ENCODE measurements around the gene ZNF423.

Gene ZNF423

DNA sequence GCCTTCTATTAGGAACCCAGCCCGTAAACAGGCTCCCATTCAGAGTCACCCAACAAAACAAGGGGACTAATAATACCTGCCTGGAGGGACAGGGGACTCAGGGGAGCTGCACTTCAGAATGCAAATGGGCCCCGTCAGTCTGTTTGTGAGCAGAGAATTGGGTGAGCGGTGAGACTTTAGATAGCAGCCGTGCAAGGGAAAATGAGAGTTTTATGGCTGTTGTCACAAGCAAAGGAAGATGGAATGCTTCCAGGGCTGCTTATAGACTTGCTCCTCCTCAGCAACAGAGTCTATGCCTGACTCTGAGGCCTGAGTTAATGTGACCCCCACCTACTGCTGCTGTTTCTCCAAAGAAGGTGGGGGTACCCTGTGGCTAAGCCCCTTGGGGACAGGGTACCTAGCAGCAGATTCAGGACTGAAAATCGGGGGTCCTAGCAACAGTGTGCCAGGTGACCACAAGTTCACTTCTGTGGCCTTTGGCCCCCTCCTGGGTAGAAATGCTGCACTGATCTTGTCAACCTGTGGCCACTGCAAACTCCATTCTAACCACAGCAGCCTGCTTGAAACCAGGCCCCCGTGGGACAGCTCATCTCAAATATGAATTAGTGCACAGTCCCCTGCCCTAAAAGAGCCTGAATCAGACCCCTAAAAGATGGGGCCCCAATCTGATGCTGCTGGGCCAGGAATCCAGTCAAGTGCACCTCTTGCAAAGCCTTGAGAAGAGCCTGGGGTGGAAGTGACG lies 355.9 kb downstream of the ZNF423 start:
- Histone ChIP-seq H3K27me3 (ENCODE audit: control insufficient read depth, insufficient read depth, low read length) (no peaks in the 10 kb centered on the region), H3K4me1 (ENCODE audit: control insufficient read depth, insufficient read depth, low read length) (no peaks in the 10 kb centered on the region), H3K9ac (ENCODE audit: low read length) (no peak overlapping the region), H3K36me3 (ENCODE audit: control insufficient read depth, insufficient read depth, low read length) (no peaks in the 10 kb centered on the region), H3K9me3 (ENCODE audit: control insufficient read depth, low read length) (no peaks in the 10 kb centered on the region), H3K4me3 (ENCODE audit: low read length) (no peak overlapping the region)

DNA sequence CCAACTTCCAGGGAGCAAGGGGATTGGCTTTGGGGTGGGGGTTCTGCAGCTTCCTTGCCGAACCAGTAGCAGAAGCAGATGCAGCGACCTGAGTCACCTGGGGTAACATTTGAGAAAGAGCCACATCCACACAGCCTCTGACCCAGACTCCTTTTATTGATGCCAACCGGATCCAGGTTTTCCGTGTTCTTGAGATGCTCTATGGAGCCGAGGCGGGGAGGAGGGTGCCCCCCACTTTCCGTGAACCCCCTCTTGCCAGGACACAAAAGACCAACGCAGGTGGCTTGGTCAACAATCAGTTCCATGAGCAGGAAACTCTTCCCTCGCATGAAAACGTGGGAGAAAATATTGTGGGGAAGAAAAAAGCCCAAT lies 356.5 kb downstream of the ZNF423 start:
- H3K4me1 ChIP-seq (ENCODE audit: control insufficient read depth, insufficient read depth, low read length): no peaks in the 10 kb centered on the region
- H3K4me3 ChIP-seq (ENCODE audit: low read length): no peak overlapping the region
- no peaks in the 10 kb centered on the region for H3K9me3 ChIP-seq (ENCODE audit: control insufficient read depth, low read length)
- H3K9ac ChIP-seq (ENCODE audit: low read length): no peak overlapping the region
- no peaks in the 10 kb centered on the region for H3K36me3 ChIP-seq (ENCODE audit: control insufficient read depth, insufficient read depth, low read length)
- no peaks in the 10 kb centered on the region for H3K27me3 ChIP-seq (ENCODE audit: control insufficient read depth, insufficient read depth, low read length)

GRCh38 chr16:49498666-49499413 lies 357.1 kb downstream of the ZNF423 start:
- Histone ChIP-seq H3K27me3 (ENCODE audit: control insufficient read depth, insufficient read depth, low read length) (no peaks in the 10 kb centered on the region), H3K36me3 (ENCODE audit: control insufficient read depth, insufficient read depth, low read length) (no peaks in the 10 kb centered on the region), H3K9me3 (ENCODE audit: control insufficient read depth, low read length) (no peaks in the 10 kb centered on the region), H3K4me1 (ENCODE audit: control insufficient read depth, insufficient read depth, low read length) (no peaks in the 10 kb centered on the region), H3K4me3 (ENCODE audit: low read length) (no peak overlapping the region), H3K9ac (ENCODE audit: low read length) (no peak overlapping the region)

DNA sequence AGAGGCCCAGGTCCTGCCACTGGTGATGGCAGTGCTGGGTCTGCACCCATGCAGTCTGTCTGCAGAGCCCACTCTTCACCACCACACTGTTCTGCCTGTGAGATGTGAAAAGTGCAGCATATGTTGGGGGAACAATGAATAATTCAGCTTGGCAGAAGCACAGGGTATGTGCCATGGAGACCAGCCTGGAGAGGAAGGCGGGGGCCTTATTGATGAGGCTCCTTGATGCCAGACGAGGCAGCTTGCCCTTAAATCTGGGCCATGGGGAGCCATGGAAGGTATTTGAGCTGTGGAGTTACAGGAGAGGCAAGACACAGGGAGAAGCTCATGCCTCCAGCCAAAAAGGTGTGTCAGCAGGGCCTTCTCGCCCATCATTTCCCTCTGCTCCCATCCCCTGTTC lies 357.6 kb downstream of the ZNF423 start:
- Histone ChIP-seq H3K4me1 (ENCODE audit: control insufficient read depth, insufficient read depth, low read length) (no peaks in the 10 kb centered on the region), H3K4me3 (ENCODE audit: low read length) (no peak overlapping the region), H3K9ac (ENCODE audit: low read length) (no peak overlapping the region), H3K9me3 (ENCODE audit: control insufficient read depth, low read length) (no peaks in the 10 kb centered on the region), H3K36me3 (ENCODE audit: control insufficient read depth, insufficient read depth, low read length) (no peaks in the 10 kb centered on the region), H3K27me3 (ENCODE audit: control insufficient read depth, insufficient read depth, low read length) (no peaks in the 10 kb centered on the region)

GRCh38 chr16:49497466-49497865 lies 358.4 kb downstream of the ZNF423 start:
- H3K4me1 ChIP-seq (ENCODE audit: control insufficient read depth, insufficient read depth, low read length): no peaks in the 10 kb centered on the region
- H3K27me3 ChIP-seq (ENCODE audit: control insufficient read depth, insufficient read depth, low read length): no peaks in the 10 kb centered on the region
- H3K4me3 ChIP-seq (ENCODE audit: low read length): no peak overlapping the region
- no peaks in the 10 kb centered on the region for H3K36me3 ChIP-seq (ENCODE audit: control insufficient read depth, insufficient read depth, low read length)
- H3K9me3 ChIP-seq (ENCODE audit: control insufficient read depth, low read length): no peaks in the 10 kb centered on the region
- H3K9ac ChIP-seq (ENCODE audit: low read length): no peak overlapping the region

- no peaks in the 10 kb centered on the region for H3K36me3 ChIP-seq (ENCODE audit: control insufficient read depth, insufficient read depth, low read length)
- peaks cover 1% of the 10 kb centered on the region for H3K27me3 ChIP-seq (ENCODE audit: control insufficient read depth, insufficient read depth, low read length)
- no peaks in the 10 kb centered on the region for H3K9me3 ChIP-seq (ENCODE audit: control insufficient read depth, low read length)
- H3K4me3 ChIP-seq (ENCODE audit: low read length): no peak overlapping the region
- H3K4me1 ChIP-seq (ENCODE audit: control insufficient read depth, insufficient read depth, low read length): peaks cover 4% of the 10 kb centered on the region
- H3K9ac ChIP-seq (ENCODE audit: low read length): no peak overlapping the region
Measured at GRCh38 chr16:49496656-49497055, 359.3 kb downstream of the ZNF423 start.

DNA sequence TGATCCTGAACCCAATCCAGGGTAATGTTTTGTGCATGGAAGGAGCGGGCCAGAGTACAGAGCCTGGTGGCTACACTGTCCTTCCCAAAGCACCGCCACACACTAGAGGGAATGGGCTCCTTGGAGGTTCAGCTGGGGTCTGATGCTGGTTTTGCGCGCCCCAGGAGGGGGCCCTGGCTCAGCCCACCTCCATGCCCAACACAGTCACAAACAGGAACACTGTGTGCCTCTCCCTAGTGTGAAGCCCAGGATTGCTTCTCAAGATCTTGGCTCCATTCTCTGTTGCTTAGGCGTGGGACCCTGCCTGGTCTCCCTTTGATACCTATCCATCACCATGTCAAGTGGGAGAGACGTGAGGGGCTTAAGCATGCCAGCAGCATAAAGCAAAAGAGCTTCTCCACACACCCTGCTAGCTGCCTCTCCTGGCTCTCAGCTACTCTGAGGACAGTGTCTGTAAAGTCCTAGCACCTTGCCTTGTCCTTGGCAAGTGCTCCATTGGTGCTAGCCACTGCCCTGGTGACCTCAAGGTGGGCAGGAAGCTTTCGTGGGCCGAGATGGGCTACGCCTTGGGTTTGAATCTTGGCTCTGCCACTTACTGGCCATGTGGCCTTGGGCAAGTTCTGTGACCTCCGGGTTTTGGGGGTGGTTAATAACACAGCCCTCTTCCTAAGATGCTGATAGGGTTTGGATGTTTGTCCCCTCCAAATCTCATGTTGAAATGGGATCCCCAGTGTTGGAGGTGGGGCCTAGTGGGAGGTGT lies 360.1 kb downstream of the ZNF423 start:
- Histone ChIP-seq H3K27me3 (ENCODE audit: control insufficient read depth, insufficient read depth, low read length) (peaks cover 2% of the 10 kb centered on the region), H3K9me3 (ENCODE audit: control insufficient read depth, low read length) (no peaks in the 10 kb centered on the region), H3K36me3 (ENCODE audit: control insufficient read depth, insufficient read depth, low read length) (no peaks in the 10 kb centered on the region), H3K4me3 (ENCODE audit: low read length) (no peak overlapping the region), H3K9ac (ENCODE audit: low read length) (no peak overlapping the region), H3K4me1 (ENCODE audit: control insufficient read depth, insufficient read depth, low read length) (peaks cover 4% of the 10 kb centered on the region)

DNA sequence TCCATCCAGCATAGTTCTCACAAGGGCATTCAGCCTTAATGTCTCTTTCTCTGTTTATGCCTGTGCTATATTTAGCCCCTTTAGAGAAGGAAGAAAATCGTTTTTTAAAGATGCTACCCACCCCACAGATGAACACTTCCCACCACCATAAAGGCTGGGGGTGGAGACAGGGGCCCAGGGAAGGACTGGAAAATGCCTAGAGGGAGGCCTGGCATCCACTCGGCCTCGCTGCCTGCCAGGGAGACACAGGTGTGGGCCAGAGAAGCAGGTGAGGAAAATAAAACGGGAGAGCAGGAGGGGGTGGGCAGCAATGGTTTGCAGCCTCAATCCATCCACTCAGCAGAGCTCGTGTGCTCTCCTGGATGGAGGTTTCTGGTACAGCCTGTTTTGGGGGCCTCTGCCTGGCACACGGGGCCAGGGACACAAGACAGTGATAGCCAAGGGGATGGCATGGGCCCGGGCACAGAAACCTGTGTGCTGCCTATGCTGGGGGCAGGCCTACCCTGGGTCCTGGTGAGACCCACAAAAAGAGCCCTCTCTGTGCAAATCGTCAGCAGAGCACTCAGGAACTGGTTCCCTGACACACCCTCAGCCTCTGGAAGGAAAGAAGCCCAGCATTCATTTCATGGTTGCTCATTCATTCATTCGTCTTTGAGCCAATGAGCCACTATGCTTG lies 360.9 kb downstream of the ZNF423 start:
- no peak overlapping the region for H3K9ac ChIP-seq (ENCODE audit: low read length)
- peaks cover 4% of the 10 kb centered on the region for H3K4me1 ChIP-seq (ENCODE audit: control insufficient read depth, insufficient read depth, low read length)
- H3K36me3 ChIP-seq (ENCODE audit: control insufficient read depth, insufficient read depth, low read length): no peaks in the 10 kb centered on the region

DNA sequence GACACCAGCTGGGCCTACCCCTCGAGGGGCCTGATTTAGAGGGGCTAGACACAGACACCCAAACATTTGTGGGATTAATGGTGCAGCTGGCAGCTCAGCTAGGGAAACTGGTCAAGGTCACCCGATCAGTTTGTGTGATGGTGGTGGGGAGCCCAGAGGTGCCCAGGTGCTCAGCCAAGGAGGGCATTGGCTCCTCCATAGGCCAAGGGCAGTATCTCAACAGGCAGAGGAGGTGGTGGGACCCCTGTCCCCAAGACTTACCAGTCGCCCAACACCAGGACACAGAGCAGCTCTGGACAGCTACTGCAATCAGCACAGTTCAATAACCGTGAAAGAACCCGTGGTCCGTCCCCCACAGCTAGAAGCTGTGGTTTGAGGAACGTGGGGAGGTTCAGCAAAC lies 361.4 kb downstream of the ZNF423 start:
- Histone ChIP-seq H3K9ac (ENCODE audit: low read length) (no peak overlapping the region), H3K9me3 (ENCODE audit: control insufficient read depth, low read length) (no peaks in the 10 kb centered on the region), H3K4me1 (ENCODE audit: control insufficient read depth, insufficient read depth, low read length) (peaks cover 4% of the 10 kb centered on the region), H3K4me3 (ENCODE audit: low read length) (no peak overlapping the region), H3K36me3 (ENCODE audit: control insufficient read depth, insufficient read depth, low read length) (no peaks in the 10 kb centered on the region), H3K27me3 (ENCODE audit: control insufficient read depth, insufficient read depth, low read length) (peaks cover 2% of the 10 kb centered on the region)

More for the DNA sequence above, 360.9 kb downstream of the ZNF423 start:
- H3K27me3 ChIP-seq (ENCODE audit: control insufficient read depth, insufficient read depth, low read length): peaks cover 2% of the 10 kb centered on the region
- H3K4me3 ChIP-seq (ENCODE audit: low read length): no peak overlapping the region
- H3K9me3 ChIP-seq (ENCODE audit: control insufficient read depth, low read length): no peaks in the 10 kb centered on the region

GRCh38 chr16:49493836-49494235 lies 362.1 kb downstream of the ZNF423 start:
- H3K9me3 ChIP-seq (ENCODE audit: control insufficient read depth, low read length): no peaks in the 10 kb centered on the region
- H3K27me3 ChIP-seq (ENCODE audit: control insufficient read depth, insufficient read depth, low read length): peaks cover 2% of the 10 kb centered on the region
- H3K36me3 ChIP-seq (ENCODE audit: control insufficient read depth, insufficient read depth, low read length): no peaks in the 10 kb centered on the region
- no peak overlapping the region for H3K4me3 ChIP-seq (ENCODE audit: low read length)
- H3K9ac ChIP-seq (ENCODE audit: low read length): no peak overlapping the region
- H3K4me1 ChIP-seq (ENCODE audit: control insufficient read depth, insufficient read depth, low read length): peaks cover 4% of the 10 kb centered on the region

DNA sequence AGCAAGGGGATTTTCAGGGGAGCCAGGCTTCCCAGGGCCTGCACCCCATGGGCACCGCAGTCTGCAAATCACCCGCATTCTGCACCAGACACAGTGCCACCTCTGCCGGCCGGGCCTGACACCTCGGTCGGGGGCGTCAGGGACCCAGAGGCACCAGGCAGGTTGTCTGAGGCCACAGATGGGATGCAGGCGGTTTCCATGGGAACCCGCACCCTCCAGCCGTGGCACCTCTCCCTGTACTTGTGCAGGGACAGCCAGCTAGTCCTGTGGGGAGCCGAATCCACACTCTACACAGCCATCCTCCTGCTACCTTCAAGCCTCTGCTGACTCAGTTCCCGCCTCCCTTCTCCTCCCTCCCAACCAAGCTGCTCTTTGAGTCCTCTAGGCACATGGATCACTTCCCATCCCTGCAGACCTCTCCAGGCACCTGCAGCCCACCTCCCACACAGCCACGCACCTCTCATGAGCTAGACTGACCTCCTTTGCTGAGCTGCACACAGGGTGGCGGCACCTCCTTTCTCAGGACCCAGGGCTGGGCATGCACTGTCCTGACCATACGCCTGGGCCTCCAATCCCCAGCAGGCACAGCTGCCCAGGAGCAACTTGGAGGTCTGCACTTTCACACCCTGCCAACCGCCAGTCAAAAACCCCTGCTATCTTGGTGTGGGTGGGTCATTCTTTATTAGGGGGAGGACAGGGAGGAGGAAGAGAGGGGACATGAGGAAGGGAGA lies 362.9 kb downstream of the ZNF423 start:
- H3K9ac ChIP-seq (ENCODE audit: low read length): no peak overlapping the region
- peaks cover 4% of the 10 kb centered on the region for H3K4me1 ChIP-seq (ENCODE audit: control insufficient read depth, insufficient read depth, low read length)
- no peaks in the 10 kb centered on the region for H3K9me3 ChIP-seq (ENCODE audit: control insufficient read depth, low read length)
- no peaks in the 10 kb centered on the region for H3K36me3 ChIP-seq (ENCODE audit: control insufficient read depth, insufficient read depth, low read length)
- H3K27me3 ChIP-seq (ENCODE audit: control insufficient read depth, insufficient read depth, low read length): peaks cover 2% of the 10 kb centered on the region
- no peak overlapping the region for H3K4me3 ChIP-seq (ENCODE audit: low read length)

Data from mucosa of stomach (tissue), 1 donor.